Ecto neural progenitor cell (in vitro differentiated cells): Measurements from ENCODE around the gene PSPH.
A peak's percentile ranks its signal among the peaks of the same experiment; 100 is the strongest.

ENCODE experiments used
- DNase-seq: peaks from one replicate; pipeline ENCODE4 v3.0.0-alpha.2; 2018; ENCODE audit warnings: low spot score

The PSPH gene

DNA sequence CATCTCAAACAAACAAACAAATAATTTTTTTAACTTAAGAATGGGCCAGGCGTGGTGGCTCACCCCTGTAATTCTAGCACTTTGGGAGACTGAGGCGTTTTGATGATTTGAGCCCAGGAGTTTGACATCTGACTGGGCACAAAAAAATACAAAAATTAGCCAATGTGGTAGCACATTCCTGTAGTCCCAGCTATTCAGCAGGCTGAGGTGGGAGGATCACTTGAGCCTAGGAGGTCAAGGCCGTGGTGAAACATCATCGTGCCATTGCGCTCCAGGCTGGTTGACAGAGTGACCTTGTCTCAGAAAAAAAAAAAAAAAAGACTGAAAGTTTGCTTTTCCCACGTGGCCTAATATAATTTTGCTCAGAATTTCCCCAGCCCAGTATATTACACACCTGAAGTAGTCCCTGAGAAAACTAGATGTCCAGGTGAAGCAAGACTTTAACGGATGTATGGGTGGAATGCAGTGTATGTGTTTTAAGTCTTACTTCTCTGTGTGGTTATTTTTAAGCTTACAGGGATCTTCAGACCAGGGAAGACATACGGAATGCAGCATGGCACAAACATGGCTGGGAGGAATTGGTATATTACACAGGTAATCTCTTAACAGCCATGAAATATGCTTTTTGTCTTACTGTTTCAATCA is 54.3 kb downstream of the PSPH start:
- DNase-seq, result no peak

DNA sequence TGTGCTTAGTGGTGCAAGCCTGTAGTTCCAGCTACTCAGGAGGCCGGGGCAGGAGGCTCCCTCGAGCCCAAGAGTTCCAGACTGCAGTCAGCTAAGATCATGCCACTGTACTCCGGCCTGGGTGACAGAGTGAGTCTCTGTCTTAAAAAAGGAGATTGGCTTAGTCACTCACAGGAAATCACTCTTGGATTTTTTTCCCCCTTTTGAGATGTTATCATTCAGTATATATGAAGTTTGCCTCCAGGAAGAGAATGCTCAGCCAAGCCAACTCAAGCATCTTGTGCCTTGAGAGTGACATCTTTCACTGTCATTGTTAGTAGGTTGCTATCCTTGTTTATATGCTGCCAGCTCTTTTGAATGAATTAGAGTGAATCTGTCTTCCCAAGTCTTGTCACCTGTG is 58.9 kb downstream of the PSPH start:
- DNase-seq, result no peak

- DNase-seq, result no peak
These were observed 67.7 kb downstream of the PSPH start for GRCh38 chr7:55983537-55983936.

DNA sequence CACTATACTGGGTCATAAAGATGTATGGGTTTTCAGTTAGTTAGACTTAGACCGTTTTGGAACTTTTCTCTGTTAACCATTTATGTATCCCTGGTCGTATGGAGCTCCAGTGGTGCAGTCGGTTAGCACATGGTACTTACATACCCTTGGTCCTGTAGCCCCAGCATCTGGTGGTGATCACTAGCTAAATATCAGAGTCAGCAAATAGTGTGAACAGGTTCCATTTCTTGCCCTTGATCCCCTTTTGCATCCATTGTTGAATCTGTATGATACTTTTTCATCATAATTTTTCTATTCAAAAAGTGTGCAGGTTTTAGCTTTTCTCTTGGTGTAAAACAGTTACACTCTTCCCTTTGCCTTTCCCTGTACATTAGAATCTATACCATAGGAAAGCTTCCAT is 71.0 kb downstream of the PSPH start:
- no peak for DNase-seq

- no peak for DNase-seq
These were observed 73.4 kb downstream of the PSPH start for GRCh38 chr7:55977831-55978230.

DNA sequence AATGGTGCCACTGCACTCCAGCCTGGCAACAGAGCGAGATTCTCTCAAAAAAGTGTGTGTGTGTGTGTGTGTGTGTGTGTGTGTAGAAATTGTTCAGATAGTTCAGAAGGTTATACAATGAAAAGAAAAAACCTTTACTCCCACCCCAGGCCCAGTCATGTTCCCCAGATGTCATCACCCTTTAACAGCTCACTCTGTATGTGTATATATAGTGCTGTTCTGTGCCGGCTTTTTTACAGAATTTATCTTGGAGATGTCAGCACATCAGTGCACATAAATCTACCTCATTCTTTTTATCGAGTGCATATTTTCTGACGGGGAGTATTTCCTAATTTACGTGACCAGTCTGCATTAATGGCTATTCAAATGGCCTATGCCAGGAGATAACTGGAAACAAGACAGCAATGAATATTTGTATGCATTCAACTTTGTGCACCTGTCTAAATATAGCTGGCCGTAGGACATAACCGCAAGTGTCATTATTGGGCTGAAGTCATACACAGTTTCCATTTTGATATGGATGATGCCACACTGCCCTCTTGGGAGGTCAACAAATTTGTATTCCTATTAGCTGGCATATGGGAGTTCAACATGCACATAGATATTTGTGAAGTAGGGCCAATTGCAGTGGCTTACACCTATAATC is 75.1 kb downstream of the PSPH start:
- DNase-seq, result no peak

- DNase-seq, result no peak
These were observed 77.4 kb downstream of the PSPH start for GRCh38 chr7:55973747-55974250.

GRCh38 chr7:55970978-55971377 is 80.3 kb downstream of the PSPH start:
- DNase-seq, result no peak

- no peak for DNase-seq
These were observed 80.7 kb downstream of the PSPH start for GRCh38 chr7:55970561-55970960.

GRCh38 chr7:55969391-55969790 is 81.9 kb downstream of the PSPH start:
- DNase-seq, result no peak

GRCh38 chr7:55966851-55967250 is 84.4 kb downstream of the PSPH start:
- no peak for DNase-seq

- DNase-seq, result no peak
These were observed 85.3 kb downstream of the PSPH start for GRCh38 chr7:55965805-55966421.

DNA sequence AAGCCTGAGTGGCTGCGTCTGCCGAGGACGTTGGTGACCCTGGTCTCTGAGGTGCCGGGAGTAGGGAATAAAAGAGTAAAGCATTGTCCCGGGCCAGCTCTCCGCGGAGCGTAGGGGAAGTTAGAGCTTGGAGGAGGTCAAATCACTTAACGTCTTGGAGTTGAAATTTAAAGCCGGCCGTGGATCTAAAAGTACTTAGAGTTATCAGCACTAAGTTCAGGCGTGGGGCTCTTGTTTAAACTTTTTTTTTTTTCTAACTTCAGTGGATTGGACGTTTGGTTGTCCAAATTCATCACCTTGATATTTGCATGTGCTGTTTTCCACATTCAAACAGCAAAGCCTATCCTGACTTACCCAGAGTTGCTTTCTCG is 86.2 kb downstream of the PSPH start:
- DNase-seq, result no peak

GRCh38 chr7:55964261-55965099 is 86.8 kb downstream of the PSPH start, which contains the start of gene NIPSNAP2:
TSS of gene NIPSNAP2 (plus strand) at chr7:55964585. CDS start at chr7:55964610, 25 bp downstream.
- peak; percentile 80 for DNase-seq

DNA sequence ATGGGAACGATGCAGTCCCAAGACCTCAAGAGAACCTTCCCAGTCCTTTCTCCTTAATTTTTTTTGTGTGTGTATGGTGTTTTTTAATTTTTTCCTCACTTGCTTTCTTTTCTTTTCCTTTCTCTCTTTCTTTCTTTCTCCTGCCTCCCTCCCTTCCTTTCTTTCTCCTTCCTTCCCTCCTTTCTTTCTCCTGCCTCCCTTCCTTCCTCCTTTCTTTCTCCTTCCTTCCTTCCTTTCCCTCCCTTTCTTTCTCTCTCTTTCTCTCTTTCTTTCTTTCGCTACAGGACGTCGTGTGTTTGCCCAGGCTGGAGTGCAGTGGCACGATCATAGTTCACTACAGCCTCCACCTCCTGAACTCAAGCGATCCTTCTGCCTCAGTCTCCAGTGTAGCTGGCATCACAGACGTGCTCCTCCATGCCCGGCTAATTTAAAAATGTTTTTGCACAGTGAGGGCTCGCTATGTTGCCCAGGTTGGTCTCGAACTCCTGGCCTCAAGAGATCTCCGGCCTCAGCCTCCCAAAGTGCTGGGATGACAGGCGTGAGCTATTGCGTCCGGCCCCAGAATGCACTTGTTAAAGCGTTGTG is 87.6 kb downstream of the PSPH start:
- DNase-seq, result no peak

DNA sequence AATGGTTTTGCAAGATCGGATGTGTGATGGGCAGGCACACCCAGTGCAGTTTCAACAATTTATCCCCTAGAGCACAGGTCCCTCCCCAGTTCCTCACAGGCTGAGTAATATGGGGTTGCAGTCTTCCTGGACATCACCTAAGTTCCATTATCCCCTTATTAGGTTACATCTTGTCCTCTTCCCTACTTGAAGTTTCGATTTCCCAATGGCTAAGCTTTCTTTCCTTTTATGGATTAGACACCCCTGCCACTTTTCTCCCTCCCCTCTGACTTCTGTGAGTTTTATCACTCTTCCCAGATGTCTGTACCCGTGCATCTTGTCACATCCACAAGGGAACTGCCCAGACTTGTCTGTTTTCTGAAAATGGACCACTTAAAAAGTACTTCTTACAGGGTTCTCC is 89.2 kb downstream of the PSPH start:
- no peak for DNase-seq
